Astrocyte of the cerebellum (primary cell): ENCODE measurements around the gene EPHA2.

Experiments
- DNase-seq: peaks from one replicate; pipeline ENCODE4 v3.0.0-alpha.2; 2011; ENCODE audit warnings: low read depth
- H3K4me3 ChIP-seq: 2 replicates; pipeline ENCODE4 v1.5.1; 2011; ENCODE audit warnings: mild to moderate bottlenecking, low read depth, low read length, moderate library complexity
- CTCF ChIP-seq: IDR thresholded peaks from 2 replicates; pipeline ENCODE4 v1.5.1; 2012; ENCODE audit warnings: low read length, low read depth, moderate library complexity, mild to moderate bottlenecking; ENCODE audit errors: missing control alignments
- in situ Hi-C: cut with HindIII; loops from 2 replicates; pipeline ENCODE4 v1.10.0; 2017; ENCODE audit warnings: low sequenced_read_pairs

Gene EPHA2

DNA sequence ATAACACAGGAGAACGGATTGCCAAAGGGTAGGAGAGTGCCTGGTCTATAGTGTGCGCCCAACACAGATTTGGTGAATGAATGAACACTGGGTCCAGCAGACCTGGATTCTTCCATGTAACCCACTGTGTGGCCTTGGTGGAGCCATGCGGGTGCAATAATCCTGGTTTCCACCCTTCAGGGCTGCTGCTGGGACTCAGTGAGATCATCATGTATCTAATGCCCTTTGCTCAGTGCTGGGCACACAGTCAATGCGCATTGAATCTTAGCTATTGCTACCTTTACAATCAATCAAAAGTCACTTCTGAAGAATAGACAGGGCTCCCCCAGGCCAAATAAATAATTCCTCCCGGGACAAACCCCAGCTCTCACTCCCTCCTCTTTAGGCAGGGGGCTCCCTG is 5.8 kb upstream of the EPHA2 start:
- no peak for DNase-seq
- in situ Hi-C loops = no loop called here
- no peak for TF ChIP-seq CTCF
- H3K4me3 ChIP-seq = no peak overlapping the region

DNA sequence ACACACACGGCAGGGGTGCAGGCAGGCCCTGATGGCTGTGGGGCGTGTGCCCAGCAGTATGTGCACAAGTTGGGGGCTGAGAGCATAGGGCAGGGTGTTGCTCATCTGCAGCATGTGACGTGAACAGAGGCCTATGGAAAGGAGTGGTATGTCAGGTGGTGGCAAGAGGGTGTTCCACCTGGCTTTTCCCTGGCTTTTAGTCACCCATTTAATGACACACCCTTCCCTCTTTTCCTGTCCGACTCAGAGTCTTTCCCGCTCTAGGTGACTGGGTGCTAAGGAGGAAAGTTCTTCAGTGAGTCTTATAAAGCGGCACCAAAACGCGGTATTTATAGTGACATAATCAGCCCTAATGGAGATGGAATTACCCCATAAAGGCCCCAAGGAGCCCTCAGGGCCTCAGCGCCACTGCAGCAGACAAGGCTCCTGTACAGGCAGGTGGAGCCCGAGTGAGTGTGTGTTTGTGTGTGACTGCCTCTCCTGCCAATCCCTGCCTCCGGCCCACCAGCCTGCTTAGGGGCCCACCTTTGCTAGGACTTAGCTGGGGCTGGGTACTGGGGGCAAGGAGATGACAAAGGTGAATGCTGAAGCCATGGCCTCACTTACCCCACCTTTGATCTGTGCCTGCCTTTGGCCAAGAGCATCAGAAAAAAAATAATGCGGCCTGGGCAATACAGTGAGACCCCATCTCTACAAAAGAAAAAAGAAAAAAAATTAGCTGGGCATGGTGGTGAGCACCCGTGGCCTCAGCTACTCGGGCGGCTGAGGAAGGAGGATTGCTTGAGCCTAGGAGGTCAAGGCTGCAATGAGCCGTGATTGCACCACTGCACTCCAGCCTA is 3.3 kb upstream of the EPHA2 start:
- DNase-seq = no peak
- in situ Hi-C loops = no loop called here
- H3K4me3 ChIP-seq = no peak overlapping the region
- TF ChIP-seq CTCF = no peak

DNA sequence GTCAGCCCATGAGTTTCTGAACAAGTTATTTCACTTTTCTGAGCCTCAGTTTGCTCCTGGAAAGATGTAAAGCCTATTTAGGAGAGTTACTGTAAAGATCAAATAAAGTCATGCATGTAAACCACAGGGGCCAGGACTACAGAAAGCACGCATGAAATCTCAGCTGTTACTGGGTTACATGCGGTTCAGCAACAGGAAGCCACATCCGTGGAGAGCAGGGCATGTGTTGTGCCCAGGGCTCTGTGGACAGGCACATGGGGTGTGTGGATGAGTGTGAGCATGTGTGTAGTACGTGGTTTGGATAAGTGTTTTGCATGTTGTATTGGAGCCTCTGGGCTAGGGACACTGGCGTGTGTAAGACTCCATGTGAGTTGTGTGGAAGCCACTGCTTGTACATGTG is 2.2 kb upstream of the EPHA2 start:
- no peak overlapping the region for H3K4me3 ChIP-seq
- in situ Hi-C loops = no loop called here
- TF ChIP-seq CTCF = no peak
- no peak for DNase-seq

GRCh38 chr1:16156848-16157495 is 1.1 kb upstream of the EPHA2 start:
- in situ Hi-C loops = no loop called here
- H3K4me3 ChIP-seq = no peak overlapping the region
- no peak for DNase-seq
- TF ChIP-seq CTCF = no peak

DNA sequence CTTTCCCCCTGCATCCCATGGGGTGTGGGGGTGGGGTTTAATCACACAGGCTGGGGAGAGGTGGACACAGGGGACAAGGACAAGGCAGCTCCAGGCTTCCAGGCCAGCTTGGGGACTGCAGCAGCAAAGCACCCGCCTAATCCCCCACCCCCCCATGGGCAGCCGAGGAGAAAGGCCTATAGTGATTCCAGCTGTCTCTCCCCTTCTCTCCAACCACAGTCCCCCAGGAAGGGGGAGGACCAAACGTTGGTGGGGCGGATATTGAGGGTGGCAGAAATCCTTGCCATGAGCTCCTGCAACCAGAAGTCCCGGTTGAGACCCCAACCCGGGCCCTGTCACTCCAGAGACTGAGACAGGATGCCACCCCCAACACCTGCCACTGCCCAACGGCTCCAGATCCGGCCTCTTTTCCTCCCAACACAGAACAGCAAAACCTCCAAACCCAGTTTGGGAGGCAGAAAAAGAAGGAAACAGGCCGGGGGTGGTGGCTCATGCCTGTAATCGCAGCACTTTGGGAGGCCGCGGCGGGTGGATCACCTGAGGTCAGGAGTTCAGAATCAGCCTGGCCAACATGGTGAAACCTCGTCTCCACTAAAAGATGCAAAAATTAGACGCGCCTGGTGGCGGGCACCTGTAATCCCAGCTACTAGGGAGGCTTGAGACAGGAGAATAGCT is 1.7 kb downstream of the EPHA2 start:
- peak overlapping the region; percentile 93 for H3K4me3 ChIP-seq
- no peak for TF ChIP-seq CTCF
- DNase-seq = no peak
- in situ Hi-C loops = no loop called here

DNA sequence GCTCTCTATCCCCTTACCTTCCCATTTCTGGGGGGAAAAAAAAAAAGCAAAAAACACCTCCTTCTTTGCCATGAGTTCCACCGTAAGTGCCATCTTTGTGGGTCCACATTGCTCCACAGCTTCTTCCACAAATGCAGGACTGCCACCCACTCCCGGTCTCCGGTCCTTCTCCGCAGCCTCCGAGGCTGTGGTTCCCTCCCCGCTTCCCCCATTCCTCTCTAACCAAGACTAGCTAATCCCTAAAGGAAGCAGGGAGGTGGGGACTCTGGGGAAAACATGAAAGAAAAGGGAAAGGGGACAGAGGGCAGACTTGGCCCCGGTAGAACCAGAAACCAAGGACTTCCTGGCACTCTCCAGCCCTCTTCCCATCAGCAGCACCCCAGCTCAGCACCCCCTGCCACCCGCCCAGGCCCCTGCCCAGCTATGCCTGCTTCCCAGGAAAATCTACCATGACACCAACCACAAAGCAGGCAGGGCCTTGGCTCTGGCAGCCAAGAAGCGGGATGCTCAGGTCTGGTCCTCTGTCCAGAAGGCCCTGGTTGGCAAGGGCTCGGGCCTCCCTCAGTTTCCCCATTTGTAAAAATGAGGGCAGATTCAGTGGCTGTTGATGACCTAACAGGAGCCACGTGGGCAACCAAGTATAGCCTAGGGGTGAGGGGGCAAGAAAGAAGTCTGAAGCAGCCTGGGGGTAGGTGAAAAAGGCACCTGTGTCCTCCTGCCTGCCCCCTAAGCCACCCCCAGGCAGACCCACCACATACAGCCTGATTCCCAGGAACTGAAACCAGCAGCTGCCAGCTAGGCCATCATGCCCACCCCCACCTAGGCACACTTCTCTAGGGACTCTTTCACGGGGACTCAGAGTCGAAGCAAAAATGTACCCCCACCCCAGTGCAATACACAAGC is 2.5 kb downstream of the EPHA2 start:
- H3K4me3 ChIP-seq = peak overlapping the region; percentile 93
- no peak for TF ChIP-seq CTCF
- no peak for DNase-seq

More for the DNA sequence above, 2.5 kb downstream of the EPHA2 start:
- in situ Hi-C loops = no loop called here
